T-helper 1 cell (primary cell): ENCODE measurements around the gene LRP1B.

Source experiments
- DNase-seq, 5 donors: peaks; one replicate each; pipeline ENCODE4 v3.0.0-alpha.2; 2012 to 2020

LRP1B gene

DNA sequence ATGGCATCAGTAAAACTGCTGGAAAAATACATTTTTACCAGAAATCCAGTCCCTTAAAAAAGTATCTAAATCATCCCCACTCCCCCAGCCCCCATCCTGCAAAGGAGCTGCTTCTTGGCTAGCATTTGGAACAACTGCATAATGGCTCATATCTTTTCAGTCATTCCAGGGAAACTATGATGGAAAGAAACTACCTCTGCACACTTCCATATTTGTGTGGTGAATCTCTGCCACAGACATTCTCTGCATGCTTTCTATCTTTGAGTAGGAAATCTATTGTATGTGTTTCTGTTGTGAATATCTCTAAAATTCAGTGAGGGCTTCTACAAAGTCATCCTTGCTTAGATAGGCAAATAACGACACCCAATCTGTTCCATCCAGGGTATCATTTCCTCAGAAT, 632.3 kb downstream of the LRP1B start:
- DNase-seq, result no peak

DNA sequence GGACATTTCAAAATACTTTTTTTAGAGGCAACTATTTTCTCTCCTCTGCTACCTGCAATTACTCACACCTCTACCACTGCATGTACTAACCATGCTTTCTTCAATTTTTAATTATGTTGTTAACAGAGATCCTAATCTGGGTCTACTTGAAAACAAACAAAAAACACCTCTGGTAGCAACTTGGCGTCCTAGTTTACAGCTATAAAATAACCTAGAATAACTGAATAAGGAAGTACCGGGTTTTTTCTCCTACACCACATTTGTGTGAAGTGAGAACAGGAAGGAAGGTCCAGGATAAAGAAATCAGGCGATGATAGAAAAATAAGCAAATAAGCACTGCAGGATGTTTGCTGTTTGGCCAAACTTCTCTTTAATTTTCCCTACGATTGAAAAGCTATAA, 633.5 kb downstream of the LRP1B start:
- no peak for DNase-seq

DNA sequence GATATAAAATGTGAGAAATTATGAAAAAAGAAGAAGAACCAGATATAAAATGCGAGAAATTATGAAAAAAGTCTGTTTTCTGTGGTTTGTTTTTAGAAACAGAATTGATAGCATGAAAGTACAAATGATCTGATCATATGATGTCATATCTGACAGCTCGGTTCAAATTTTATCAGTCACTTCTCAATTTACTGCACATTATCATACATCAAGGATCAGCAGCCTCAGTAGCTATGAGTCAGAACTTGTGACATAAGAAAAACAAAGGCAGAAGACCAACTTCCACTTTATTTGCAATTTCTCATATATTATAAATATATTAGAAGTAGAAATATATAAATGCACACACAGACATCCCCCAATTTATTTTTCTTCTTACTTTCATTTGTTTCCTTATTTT, 634.0 kb downstream of the LRP1B start:
- DNase-seq, result no peak

DNA sequence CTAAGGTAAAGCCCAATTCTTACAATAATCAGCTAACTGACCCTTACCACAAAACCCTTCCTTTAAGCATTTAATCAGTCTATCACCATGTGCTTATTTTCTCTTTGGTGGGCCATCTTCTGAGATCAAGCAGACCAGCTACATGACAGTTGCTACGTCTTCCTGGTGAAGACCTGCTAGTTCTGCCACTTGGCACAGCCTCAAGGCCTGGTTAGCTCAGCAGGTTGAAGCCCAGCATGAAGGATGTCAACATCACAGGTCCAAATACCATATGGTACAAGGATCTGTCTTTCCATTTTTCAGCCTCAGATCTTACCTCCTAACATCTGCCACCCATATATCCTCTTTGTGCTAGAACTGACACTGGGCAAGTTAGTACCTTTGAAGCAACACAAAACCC, 636.9 kb downstream of the LRP1B start:
- no peak for DNase-seq

DNA sequence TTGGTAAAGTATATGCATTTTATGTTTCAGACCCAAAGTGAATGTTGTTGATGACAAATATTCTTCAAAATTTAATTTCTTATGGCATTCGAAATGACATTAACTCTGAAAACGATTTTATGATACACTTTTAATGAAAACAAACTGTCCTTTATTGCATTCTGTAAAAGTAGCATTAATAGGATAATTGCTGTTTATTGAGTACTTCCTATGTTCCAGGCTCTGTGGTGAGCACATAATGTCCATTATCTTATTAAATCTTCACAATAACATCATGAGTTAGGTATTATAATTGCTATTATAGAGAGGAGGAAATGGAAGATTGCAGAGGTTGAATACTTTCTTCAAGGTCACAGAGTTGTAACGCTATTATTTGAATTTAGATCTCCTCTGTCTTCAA, 638.0 kb downstream of the LRP1B start:
- no peak for DNase-seq

DNA sequence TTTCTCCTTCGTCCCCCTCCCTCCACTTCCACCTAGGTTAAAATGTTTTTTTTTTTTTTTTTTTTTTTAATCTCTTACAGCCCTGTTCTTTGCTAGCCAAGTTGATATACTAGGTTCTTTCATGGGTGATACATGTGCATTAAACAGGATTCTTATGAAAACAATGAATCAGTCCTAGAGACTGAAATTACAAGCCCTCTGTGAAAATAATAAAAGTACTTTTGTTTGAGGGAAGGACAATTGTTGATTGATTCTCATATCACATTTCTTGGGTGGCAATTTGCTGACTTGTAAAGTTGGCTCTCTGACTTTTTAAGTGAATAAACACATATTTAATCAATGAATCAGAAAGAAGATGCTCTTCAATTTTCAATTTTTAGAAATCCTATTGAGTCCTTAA, 639.9 kb downstream of the LRP1B start:
- no peak for DNase-seq

DNA sequence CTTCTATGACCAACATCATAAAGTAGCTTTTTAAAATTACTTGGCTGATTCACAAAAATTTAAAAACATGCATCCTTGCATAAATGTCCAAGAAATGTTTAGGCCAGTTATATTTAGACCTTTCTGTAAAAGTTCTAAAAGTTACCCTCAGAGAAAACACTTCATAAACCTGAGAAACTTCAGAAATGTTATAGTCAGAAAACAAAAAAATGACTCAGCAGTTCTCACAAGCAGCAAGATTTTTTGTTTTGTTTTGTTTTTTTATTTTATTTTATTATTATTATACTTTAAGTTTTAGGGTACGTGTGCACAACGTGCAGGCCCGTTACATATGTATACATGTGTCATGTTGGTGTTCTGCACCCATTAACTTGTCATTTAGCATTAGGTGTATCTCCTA, 648.1 kb downstream of the LRP1B start:
- DNase-seq, result no peak

DNA sequence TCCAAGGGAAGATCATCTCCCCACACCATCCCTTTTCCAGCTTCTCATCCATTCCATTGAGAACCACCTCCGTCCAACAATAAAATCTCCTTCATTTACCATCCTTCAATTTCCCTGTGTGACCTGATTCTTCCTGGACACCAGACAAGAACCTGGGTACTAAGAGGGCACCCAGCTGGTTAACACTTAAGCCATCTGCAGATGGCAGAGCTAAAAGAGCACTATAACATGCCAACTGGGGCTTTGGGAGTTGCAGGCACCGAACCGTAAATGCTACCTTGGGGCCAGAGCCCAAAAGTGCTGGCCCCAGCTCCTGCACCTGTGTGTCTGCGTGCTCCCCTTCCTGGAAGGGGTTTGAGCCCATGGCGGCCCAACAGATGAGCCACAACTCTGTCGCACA, 655.0 kb downstream of the LRP1B start:
- DNase-seq, result no peak

DNA sequence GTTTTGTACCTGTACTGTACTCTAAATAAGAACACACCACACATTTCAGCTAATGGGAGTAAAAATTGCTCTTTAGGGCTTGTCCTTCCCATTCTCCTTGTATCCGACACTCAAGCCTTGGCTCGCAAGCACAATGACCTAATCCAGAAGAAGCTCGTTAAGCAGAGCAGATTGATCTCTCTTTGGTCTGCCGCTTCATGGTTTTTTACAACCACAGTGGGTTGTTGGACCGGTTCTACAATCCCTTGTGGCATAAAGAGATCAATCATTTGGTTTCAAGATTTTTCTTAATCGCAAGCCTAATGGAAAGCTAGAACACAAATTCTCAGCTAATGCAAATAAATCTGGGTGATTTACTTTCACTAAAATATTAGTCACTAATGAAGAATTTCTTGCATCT, 662.1 kb downstream of the LRP1B start:
- DNase-seq, result no peak

DNA sequence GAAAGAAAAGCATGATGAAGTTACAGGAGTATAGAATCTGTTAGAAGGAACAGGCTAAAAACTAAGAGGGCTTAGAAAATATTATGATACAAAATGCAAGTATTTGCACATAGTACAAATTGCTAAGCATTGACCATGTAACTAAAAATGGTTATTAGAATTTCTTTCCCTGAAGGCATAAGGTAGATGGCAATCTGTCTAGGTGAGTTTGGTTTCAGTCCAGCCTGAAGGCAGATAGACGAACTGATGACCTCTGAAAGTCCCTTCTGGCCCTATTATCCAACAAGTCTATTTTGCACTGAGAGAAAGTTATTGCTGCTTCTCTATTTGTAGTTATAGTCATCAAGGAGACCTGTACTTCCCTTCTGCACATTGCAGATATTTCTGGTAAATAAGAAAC, 663.5 kb downstream of the LRP1B start:
- no peak for DNase-seq

DNA sequence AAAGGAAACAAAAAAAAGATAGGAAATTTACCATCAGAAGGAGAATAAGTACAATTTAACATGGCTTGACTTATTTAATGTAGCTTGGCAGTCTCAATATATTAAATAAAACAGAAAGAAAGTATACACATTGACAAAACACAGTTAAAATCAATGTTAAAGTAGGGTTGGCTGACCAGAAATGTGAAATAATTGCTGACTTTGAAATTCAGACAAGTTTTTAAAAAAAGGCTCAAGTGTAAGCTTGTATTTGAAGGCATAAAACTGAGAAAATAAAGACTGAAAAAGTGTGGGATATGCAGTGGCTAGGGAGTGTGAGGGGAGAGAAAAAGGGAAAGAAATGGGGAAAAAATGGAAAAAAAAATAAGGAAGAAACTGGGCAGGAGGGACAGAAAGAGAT, 665.8 kb downstream of the LRP1B start:
- DNase-seq, result no peak

DNA sequence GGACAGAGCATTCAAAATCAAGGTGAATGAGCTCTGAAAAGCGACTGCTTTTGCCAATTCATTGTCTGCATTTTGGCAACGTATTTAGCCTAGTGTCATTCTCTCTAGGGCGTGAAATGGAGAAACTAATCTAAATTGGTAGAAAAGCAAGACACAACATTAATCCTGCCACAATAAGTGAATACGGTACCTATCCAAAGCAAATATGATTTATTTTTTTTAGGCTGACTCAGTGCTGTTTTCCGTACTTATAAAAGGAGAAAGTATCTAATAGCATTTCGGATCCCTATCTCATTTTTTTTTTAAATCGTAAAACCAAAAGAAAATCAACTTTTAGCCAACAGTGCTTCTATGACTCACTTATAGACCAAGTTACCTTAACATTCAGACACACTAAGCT, 672.5 kb downstream of the LRP1B start:
- no peak for DNase-seq

DNA sequence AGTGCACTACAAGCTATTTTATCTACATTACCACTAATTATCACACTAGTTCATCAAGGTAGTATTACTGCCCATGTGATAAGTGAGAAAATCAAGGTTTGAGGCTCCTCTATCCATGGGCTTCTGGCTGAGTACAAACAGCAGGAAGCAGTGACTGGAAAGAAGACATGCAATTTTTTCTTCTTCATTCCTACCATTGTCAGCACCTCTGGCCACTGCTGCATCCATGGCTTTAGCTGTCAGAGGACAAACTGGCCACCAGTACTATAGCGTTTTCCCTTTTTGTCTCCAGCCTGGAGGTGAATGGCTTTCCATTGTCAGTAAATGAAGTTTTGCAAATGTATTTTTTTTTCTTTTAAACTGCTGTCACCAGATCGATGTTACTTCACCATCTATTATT, 674.9 kb downstream of the LRP1B start:
- DNase-seq, result no peak

DNA sequence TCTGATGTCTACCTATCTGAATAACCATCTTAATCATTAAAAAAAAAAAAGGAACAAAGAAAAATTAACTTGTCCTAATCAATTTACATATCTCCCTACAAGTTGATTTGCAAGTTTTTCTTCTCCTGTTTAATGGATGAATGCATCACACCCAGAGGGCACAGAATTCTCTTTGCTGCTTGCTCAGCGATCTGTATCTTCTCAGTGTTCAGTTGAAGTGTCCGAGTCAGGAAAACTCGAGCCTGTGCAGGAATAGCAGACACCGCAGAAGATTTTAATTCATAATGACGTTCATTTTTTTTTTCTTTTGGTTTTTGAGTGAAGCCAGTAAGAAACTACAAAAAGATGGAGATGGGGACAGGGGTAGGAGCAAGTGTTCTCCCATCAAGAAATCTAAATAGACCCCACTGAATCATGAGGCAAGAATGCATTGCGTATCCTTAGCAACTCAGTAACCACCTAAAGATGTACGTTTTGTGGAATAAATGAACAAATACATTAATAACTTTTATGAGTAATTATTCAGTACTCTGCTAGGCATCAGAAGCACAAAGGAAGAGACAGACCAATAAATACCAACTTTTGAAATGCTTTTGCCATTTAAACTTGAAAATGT, 675.5 kb downstream of the LRP1B start:
- DNase-seq, result no peak

DNA sequence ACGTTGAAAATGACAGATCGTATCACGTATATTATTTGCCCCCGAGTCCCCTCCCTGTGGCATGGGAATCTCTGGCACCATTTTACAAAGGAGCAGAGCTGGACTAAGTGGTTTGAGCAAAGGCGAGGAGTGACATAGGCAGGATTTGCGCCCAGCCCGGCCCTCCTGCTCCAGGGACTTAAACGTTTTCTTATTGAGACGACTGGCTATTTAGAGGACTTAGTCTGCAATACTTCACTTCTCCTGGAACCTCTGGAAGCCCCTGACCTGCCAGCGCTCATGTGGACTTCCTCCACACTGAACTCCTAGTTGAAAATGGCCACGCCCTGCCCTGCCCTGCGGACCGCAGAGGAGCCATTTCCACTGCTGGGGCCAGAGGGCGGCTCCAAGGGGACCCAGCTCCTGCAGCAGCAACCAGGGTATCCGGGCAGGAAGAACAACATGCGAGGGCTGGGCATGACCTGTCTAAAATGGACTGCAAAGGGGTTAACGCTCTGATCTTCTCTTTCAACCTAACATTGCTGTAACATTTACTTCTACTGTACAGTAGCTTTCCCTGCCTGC, 690.7 kb downstream of the LRP1B start:
- no peak for DNase-seq

DNA sequence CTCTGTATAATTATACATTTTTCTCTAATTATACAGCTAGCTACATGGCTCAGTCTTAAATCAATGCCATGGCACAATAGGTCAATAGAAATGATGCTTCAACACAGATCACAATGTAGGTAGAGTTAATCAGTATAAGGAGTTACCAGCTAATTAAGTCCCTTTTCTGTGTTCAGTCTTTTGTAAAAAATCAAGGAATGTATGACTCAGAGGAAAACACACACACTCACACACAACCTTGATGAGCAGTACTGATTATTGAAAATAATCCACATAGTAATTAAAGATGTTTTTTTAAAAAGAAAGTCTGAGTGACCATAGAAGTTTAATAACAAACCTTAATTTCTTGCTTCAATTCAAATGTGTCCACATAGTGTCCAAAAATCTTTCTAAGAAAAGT, 691.3 kb downstream of the LRP1B start:
- no peak for DNase-seq

DNA sequence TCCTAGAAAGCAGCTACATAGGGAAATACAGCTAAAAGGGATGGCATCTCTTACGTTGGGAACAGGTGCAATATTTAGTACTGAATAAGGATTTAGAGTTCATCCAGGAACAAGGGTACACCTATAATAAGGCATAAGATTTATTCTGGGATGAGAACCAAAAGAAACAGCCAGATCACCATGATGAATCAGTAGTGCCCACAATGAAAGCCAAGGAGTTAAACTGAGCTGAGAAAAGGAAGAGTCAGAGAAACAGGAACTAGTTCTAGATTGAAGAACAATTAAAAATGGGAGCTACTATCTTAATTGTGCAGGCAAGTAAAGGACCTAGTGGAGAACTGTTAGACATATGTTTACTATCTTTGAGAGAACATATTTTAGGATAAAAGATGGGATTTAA, 692.3 kb downstream of the LRP1B start:
- no peak for DNase-seq

DNA sequence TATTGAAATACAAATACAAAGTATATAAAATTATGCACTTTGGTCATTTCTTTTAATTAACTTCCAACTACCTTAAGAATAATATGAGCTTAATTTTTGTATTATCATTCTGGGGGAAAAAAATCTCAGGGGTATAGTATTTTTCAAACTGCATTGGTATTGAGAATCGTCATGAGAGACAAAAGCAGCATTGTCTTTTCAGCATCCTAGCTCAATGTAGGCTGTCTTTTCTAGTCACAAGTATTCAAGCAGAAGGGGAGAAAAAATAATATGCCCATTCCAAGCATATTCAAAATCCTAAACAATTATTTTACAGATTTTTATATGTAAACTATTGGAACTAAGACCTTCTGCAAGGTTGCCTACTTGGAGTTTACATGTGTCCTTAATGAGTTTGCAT, 693.3 kb downstream of the LRP1B start:
- DNase-seq, result no peak

DNA sequence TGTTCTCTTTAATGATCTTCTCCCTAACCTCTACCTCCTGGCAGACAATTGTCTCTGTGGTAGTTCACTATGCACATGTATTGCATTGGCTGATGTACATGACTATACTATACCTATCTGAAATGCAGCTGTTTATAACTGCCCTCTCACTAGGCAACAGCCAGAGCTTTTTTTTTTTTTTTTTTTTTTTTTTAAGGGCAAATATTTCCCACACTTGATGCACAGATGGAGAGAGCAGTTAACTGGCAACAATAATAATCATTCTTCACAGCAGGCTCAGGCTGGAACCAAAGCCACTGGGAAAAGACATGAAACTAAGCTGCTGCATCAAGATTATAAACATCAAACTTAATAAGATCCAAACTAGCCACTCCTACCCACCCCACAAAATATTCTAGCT, 707.7 kb downstream of the LRP1B start:
- no peak for DNase-seq

DNA sequence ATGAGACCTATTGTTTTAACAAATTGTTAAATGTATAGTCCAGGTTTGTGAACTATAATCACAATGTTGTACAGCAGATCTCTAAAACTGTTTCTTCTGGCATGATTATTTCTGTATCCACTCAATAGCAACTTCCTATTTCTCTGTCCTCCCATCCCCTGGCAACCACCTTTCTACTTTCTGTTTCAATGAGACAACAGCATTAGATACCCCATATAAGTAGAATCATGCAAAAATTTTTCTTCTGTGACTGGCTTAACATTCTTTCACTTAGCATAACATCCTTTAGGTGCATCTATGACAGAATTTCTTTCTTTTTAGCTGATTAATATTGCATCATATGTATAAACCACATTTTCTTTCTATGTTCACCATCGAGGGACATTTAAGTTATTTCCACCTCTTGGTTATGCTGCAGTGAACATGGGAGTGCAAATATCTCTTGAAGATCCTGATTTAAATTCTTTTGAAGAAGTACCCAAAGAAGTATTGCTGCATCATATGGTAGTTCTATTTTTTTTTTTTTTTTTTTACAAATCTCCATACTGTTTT, 713.5 kb downstream of the LRP1B start:
- no peak for DNase-seq

DNA sequence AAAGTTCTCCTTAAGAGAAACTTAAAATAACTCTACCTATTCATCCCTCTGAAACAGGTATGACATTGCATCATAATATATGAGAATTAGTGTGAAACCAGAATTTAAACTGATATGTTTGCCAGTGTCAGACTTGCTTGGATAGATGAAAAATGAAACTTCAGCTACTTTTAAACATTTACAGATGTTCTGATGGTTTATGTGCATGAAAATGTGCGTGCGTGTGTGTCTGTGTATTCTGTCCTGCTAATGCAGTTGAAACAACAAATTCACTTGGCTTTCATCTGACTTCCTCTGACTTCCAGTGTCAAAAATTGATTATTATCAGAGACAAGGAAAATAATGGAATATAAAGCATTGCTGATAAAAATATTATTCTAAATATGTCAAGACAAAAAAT, 719.4 kb downstream of the LRP1B start:
- no peak for DNase-seq

DNA sequence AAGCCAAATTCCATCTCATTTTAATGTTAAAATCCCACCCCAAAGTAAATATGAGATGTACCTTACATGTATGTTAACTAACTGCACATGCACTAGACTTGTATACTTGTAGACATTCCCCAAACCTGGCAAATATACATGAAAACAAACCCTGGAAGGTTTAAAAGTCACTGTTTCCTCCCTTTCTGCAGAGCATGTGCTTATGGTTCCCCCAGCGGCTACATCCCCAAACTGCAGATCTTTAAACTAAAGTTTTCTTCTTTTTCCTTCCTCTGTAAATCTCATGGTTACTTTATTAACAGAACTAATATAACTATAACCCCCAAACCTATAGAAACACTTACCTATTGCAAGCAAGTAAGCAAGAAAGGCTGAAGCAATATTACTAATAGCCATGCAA, 731.5 kb downstream of the LRP1B start:
- no peak for DNase-seq

DNA sequence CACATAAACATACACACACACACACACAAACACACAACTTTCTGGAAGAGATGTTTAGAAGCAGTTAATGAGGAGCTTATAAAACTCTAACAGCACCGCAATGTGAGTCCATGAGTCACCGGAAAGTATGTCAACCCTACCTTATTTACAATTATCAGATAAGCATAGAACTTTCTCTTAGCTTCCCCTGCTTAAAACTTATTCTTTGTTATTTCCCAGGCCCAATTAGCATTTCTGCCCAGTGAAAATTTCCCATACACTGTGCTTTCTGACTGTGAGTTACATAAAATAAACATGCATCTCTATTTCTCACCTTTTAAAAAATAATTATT, 737.6 kb downstream of the LRP1B start:
- no peak for DNase-seq

DNA sequence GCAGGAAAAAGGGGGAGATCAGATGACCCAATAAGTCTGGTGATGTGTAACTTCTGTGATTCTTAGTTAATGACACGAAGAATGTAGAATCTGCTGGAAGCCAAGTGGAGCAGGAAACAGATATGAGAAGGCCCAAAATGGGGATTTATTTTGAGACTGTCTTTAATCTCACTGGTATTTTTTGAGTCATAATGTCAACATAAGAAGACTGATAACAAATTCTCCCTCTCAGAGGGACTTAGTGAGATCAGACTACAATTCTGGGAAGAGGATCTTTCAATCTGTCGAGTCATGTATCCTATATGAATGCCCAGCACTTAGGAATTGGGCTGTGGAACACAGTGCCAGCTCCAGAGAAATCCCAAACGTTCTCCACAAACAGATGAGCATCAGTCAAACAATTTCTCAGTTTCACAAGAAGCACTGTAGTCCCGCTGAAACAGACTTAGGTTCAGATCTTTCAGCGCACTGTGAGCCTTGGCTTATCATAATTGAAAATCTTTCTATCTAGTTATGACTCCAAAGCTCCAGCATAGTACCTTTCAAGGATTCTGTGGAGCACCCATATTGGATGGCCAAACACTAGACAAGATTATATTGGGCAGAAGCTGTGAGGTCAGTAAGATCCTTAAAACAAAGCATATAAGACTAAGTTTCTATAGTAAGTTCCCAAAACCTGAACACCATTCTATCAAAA, 738.2 kb downstream of the LRP1B start:
- DNase-seq, result no peak

DNA sequence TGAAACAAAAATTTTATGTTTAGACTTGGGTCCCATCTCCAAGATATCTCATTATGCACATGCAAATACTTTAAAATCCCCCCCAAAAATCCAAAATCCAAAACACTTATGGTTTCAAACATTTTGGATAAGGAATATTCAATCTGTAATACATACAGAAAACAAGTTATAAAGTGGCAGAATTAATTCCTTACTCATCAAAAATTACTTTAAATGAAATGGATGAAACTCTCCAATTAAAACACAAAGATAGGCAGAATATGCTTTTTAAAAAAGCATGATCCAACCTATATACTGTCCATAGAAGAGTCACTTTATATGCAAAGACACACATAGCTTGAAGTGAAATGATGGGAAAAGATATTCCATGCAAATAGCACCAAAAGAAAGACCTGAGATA, 744.6 kb downstream of the LRP1B start:
- no peak for DNase-seq
